Amygdala (tissue), 56 donors: ENCODE results near the gene DUOXA2.
A peak's percentile ranks its signal among the peaks of the same experiment; 100 is the strongest.

Source experiments
- DNase-seq, 56 donors: peaks; one replicate each; lab custom pipeline; 2025; lab: John Stamatoyannopoulos, UW

The DUOXA2 gene

GRCh38 chr15:45116482-45117307, 2.6 kb downstream of the DUOXA2 start:
- no peak for DNase-seq

GRCh38 chr15:45117308-45118130, 3.4 kb downstream of the DUOXA2 start:
- DNase-seq: no peak

GRCh38 chr15:45118131-45118588, 4.0 kb downstream of the DUOXA2 start:
- peak in 55 of 56 donors; percentile 18 to 94 (median 76) for DNase-seq

- no peak for DNase-seq
Measured at GRCh38 chr15:45118996-45119395, 4.9 kb downstream of the DUOXA2 start.

- DNase-seq: no peak
Measured at GRCh38 chr15:45120081-45120972, 6.2 kb downstream of the DUOXA2 start.

- DNase-seq: no peak
Measured at GRCh38 chr15:45121020-45121419, 6.9 kb downstream of the DUOXA2 start.

- no peak for DNase-seq
Measured at GRCh38 chr15:45121706-45122417, 7.7 kb downstream of the DUOXA2 start.

GRCh38 chr15:45122719-45123118, 8.6 kb downstream of the DUOXA2 start:
- no peak for DNase-seq

GRCh38 chr15:45123397-45123796, 9.3 kb downstream of the DUOXA2 start:
- no peak for DNase-seq

GRCh38 chr15:45126535-45127158, 12.5 kb downstream of the DUOXA2 start:
- DNase-seq: peak in 1 of 56 donors; percentile 12

- DNase-seq: no peak
Measured at GRCh38 chr15:45128971-45129639, 15.0 kb downstream of the DUOXA2 start.

- DNase-seq: peak in 2 of 56 donors; percentile 10 to 40
Measured at GRCh38 chr15:45129651-45130129, 15.6 kb downstream of the DUOXA2 start, which contains the start of the genes DUOX1 and DUOXA1. Gene DUOX1, plus strand, starts transcription at chr15:45129994. Its CDS starts 1,973 bp downstream, at chr15:45131967. Gene DUOXA1, minus strand, starts transcription at chr15:45129879. Its CDS starts 6,865 bp downstream, at chr15:45123014.

- DNase-seq: no peak
Measured at GRCh38 chr15:45130291-45131000, 16.3 kb downstream of the DUOXA2 start.

GRCh38 chr15:45131510-45131909, 17.4 kb downstream of the DUOXA2 start:
- DNase-seq: no peak

- no peak for DNase-seq
Measured at GRCh38 chr15:45132844-45133560, 18.9 kb downstream of the DUOXA2 start.

GRCh38 chr15:45133561-45133920, 19.4 kb downstream of the DUOXA2 start:
- no peak for DNase-seq

- DNase-seq: no peak
Measured at GRCh38 chr15:45134046-45134445, 19.9 kb downstream of the DUOXA2 start.
